Activated effector memory CD4-positive, alpha-beta T cell treated with anti-CD3 and anti-CD28 coated beads, Interleukin-2, amount 50 U/mL, for 16 hours (primary cell): ENCODE data around the gene TMEM258.

Experiments
- DNase-seq: peaks from one replicate; pipeline ENCODE4 v3.0.0-alpha.2; 2020

TMEM258 gene

DNA sequence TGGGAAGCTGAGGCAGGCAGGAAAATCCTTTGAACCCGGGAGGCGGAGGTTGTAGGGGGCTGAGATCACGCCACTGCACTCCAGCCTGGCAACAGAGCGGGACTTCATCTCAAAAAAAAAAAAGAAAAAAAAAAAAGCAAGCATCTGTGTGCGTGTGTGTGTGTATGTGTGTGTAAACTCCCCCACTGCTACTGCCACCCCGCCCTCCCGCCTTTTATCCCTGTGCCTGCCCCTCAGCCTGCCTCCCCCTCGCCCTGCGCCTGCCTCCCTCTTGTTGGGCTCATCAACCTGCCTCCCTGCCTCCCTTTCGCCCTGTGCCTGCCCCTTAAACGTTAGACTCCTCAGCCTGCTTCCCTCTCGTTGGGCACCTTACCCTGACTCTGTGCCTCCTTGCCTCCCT, 18.0 kb downstream of the TMEM258 start:
- no peak for DNase-seq

DNA sequence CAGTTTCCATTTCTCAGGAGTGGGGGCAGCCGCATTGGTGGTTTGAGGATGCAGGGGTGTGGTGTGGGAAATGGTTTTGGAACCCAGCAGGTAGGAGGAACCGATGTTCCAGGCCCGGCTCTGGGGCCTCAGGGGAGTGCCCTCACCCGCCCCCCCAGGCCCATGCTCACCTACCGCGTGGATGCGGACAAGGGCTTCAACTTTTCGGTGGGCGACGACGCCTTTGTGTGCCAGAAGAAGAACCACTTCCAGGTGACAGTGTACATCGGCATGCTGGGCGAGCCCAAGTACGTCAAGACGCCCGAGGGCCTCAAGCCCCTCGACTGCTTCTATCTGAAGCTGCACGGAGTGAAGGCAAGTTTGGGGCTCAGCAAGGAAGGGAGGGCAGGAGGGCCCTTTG, 18.6 kb downstream of the TMEM258 start:
- DNase-seq = no peak

DNA sequence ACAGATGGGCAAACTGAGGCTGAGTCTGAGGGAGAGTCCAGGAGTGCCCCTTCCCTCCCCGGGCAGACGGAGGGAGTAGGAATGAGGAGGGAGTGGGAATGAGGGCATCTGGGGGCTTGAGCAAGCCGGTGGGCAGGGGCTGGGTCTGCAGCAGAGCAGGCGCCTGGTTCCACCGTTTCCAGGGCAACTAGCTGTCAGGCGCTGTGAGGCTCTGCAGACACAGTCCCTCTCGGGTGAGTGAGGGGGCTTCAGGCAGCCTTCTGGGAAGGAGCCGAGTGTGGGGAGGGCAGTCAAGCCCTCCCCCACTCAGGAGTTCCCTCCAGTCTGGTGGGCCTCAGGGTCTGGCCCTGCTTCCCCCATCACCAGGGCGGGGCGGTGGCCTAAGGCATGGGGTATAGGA, 19.0 kb downstream of the TMEM258 start:
- DNase-seq = no peak

DNA sequence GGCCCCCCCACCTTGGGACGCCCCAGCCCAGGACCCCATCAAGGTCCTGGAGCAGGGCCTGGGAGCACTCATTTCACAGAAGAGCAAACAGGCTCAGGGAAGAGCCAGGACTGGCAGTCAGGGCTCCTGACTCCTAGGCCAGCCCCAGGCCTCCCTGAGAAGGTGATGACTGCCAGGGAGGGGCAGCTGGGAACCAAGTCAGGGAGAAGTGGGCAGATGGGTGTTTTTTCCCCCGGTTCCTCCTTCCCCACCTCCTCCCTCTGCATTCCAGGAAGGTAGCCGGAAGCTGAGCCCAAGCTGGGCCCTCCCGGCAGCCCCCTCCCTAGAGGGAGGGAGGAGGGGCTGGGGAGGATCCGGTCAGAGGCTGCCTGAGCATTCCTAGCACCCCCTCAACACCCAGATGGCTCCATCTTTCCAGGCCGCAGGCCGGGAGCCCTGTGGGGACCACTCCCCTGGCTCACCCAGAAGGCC, 20.4 kb downstream of the TMEM258 start:
- DNase-seq = no peak

DNA sequence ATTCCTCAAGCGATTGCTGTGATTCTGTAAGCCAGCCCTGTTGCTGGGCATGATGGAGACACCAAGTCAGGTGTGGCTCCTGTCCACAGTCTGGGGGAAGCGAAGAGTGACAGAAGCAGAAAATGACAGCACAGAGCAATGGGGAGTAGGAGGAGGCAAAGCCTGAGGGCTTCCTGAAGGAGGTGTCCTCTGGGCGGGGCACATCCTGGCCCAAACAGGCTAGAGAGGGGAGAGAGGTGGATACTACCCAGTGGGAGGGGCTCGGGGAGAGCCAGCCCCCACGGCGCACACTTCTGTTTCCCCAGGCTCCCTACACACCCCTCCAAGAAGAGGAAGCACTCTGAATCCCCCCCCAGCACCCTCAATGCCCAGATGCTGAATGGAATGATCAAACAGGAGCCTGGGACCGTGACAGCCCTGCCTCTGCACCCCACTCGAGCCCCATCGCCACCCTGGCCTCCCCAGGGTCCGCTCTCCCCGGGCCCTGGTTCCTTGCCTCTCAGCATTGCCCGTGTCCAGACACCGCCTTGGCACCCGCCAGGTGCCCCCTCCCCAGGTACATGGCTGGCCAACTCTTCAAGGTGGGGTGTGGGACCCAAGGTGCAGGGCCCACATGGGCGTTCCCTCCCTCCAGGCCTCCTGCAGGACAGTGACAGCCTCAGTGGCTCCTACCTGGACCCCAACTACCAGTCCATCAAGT, 21.1 kb downstream of the TMEM258 start:
- no peak for DNase-seq

DNA sequence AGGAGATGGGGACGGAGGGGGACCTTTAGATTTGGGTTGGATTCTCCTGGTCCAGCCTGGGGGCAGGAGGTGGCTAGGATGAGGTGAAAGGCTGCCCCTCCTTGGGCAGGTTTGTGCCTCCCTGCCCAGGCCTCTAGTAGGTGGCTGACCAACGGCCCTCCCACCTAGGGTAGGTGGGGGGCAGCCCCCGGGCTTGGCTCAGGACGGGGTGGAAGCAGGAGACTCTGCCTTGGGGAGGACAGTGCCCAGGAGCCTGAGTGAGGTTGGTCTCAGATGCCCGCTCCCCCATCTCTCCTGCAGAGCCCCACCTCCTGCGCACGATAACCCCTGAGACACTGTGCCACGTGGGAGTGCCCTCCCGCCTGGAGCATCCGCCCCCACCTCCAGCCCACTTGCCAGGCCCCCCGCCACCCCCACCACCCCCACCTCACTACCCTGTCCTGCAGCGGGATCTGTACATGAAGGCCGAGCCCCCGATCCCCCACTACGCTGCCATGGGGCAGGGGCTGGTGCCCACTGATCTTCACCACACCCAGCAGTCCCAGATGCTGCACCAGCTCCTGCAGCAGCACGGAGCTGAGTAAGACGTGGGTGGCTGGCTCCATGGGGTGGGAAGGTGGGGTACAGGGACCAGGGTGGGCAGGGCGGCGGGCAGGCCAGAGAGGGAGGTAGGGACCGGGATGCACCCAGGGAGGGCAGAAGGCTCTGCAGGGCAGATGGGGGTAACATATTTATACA, 22.3 kb downstream of the TMEM258 start:
- DNase-seq = no peak

DNA sequence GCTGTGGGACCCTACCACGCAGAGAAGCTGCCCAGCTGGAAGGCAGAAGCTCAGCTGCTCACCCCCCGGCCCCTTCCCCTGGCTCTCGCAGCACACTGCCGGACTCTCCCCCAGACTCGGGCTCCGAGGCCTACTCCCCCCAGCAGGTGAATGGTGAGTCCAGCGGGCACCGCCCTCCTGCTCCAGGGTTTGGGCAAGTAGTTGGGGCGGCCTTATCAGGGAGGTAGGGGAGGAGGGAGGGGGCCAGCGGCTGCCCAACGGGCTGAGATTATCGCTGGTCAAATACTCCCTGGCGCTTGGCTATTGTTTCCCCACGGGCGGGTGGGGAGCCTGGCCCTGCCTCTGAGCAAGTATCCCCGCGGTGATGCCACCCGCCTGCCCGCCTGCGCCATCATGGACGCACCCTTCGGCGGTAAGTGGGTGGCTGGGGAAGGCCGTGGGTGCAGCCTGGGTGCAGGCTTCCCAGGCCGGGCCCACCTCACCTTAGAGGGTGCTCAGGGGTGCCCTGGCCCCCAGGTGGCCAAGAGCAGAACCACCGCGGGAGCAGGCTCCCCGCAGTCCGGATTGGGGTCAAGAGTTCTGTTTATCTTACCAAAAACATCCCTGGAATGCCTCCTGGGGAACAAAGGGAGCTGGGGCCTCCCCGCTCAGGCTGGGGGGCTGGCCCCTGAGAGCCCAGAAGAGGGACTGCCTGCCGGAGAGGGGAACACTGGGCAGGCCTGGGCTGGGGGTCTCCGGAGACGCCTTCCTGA, 23.1 kb downstream of the TMEM258 start:
- no peak for DNase-seq

DNA sequence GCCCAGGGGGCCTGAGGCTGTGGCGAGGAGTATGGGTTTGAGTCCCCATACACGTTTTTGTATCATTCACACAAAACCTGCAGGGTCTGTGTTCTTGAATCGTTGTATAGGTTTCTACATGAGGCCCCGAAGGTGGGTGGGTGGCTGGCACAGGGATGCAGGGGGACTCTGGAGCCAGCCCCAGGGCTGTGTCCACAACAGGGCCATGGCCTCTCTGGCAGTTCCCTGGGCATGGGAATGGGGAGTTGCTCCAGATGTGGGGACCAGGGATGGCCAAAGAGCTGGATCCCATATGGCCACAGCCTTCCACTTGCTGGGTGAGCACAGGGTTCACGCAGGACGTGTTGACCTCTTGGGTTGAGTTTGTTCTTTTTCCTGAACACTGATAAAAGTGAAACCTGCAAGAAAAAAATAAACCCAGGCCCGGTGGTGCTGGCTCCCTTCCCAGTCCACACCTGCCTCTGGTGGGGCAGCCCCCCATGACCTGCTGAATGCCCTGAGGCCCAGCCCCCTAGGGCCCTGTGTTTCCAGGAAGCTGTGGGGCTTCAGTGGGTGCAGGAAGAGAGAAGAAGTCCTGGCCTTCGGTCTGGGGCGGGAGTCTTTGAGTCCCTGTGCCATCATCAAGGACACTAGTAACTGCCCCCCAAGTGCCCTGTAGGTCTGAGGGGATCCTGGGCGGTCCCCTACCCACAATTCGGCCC, 23.9 kb downstream of the TMEM258 start:
- no peak for DNase-seq

DNA sequence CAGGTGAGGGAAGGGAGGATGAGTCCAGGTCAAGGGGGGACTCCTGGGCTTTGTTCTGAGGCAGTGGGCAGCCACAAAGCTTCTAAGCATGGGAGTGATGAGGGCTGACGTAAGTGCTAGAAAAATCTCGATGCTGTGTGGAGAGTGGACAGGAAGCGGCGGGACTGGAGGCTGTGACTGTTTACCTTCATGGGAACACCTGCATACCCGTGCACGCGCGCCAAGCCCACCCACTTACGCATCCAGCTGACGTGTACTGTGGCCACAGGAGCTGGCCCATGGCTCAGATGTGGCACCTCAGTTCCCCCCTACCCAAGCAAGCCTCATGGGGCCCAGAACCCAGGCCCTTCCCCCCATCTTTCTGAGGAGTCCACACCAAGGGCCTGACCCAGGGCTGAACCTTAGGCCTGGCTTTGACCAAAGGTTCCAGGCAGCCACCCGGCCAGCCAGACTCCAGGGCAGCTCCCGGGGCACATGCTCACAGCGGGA, 26.0 kb downstream of the TMEM258 start:
- DNase-seq = no peak

DNA sequence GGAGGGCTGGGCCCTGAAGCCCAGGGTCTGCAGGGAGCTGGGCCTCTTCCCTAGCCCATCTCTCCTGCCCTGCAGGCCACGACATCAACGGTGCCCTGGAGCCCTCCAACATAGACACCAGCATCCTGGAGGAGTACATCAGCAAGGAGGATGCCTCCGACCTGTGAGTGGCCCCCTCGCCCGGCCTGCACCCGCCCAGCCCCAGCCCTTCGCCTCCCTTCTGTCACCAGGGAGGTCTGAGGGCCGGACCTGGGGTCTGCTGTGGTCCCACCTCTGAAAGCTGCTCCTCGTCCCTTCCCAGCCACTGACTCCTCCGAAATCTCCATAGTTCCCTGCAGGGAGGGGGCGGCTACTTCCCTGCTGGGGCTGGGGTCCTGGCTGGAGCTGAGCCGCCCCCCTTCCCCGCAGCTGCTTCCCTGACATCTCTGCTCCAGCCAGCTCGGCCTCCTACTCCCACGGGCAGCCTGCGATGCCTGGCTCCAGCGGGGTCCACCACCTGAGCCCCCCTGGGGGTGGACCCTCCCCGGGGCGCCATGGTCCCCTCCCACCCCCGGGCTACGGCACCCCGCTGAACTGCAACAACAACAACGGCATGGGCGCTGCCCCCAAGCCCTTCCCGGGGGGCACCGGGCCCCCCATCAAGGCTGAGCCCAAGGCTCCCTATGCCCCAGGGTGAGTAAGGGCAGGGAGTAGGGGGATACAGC, 26.7 kb downstream of the TMEM258 start:
- DNase-seq = no peak

DNA sequence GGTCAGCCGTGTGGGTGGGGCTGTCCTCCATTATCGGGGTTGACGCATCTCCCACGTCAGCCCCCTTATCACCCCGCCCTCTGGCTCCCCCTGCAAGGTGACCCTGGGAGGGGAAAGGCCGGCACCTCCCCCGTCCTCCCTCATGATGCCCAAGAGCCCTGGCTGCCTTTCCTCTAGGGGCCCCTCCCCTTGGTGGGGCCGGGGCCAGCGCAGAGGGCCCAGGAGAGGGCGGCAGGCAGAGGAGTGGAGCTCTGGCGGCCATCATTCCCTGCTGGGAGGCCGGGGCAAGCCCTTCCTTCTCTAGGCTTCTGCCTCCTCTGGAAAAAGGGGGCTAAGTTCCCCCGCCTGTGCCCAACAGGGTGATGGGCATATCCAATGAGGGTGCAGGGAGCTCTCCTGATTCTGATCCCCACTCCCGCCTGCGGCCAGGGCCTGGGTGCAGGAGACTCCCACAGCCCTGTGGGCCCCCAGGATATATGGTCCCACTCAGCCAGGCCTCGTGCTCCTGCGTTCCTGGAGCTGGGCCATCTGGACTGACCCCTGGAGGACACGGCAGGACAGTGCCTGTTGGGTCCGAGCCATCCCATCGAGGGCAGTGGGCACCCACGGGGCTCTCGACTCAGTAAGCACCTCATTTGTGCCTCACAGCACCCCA, 27.7 kb downstream of the TMEM258 start:
- no peak for DNase-seq

DNA sequence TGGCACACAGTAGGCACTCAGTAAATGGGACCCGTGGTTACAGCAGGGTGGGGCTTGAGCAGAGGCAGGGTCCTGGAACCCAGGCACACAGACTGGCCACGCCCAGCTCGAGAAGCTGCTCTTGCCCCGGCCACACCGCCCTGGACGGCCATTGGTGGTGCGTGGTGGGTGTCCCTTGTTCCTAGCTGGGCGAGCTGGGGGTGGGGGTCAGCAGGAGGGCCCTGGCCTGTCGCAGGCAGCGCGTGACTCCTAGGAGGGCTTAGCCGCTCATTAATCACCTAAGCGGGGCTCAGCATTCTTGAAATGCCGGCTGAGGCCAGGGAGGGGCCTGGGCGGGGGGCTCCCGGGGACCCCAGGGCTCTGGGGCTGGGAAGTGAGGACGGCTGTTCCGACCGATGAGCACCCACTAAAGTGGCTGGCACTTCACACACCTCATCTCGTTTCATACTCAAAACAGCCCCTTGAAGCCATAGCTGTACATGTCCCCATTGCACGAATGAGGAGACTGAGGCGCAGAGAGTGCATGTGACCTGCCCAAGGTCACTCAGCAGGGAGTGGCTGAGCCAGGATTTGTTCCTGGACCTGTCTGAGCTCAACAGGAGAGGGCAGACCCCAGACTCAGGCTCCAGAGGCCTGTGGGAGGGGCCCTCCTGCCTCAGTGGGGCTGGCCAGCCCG, 28.3 kb downstream of the TMEM258 start:
- DNase-seq = no peak

DNA sequence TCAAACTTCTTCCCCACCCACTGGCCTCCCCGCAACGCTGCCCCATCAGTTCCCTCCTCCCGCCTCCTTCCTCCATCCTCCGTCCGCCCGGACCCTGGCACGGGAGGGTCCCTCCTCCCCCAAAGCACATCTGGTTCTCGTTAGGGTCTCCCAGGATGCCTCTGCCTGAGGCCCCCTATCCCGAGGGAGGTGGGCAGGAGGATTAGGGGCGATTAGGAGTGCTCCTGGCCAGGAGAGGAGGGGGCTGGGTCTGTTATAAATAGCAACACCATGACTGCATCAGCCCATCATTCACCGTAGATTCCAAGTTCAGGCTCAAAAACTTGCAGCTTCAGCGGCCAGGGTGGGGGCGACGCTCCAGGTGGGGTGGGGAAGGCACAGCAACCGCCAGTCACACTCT, 29.6 kb downstream of the TMEM258 start:
- DNase-seq = no peak

DNA sequence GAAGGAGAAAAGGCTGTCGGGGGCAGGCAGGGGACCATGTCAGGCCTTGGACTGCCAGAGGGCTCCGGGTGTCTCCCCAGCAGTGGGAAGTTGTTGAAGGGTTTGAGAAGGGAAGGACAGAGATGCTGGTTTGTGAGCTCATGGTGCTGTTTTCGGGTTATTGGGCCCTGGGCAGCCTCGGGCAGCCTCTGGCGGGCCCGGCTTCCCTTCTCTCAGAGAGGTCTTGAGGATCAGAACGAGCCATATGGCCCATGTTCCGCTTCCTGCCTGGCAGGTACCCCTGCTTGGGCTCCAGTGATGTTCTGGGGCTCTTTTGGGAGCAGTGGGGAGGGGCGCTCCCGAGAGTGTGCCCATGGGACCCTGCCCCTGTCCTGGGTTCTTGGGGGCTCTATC, 30.2 kb downstream of the TMEM258 start:
- DNase-seq = no peak

DNA sequence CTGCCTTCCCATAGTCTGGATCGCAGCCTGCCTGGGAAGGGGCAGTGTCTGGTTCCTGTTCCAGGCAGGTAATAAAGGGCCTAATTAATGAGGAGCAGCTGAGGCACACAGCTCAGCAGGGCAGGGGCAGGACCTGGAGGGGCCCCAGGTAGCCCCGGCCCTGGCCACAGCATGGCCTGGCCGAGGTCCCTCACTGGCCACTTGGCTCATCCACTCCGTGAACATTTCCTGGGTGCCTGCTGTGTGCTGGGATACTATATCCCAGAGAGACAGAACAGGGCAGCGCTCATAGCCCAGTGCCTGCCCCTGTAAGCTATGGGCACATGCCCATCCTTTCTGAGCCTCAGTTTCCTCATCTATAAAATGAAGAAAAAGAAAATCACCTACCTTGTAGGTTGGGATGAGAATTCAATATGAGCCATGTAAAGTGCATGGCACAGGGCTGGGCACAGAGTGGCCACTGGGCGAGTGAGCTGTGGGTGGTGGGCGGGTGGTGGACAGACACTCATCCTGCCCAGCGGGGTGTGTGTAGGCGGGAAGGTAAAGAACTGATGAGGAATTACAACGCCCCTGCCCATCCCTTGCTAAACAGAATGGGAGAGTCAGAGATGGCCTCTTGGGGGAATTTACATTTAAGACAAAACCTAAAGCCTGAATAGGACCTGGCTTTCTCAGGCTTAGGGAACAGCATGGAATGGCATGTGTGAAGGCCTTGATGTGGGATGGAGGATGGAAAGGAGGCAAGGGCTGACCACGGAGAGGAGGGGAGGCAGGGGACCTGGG, 30.8 kb downstream of the TMEM258 start:
- no peak for DNase-seq

DNA sequence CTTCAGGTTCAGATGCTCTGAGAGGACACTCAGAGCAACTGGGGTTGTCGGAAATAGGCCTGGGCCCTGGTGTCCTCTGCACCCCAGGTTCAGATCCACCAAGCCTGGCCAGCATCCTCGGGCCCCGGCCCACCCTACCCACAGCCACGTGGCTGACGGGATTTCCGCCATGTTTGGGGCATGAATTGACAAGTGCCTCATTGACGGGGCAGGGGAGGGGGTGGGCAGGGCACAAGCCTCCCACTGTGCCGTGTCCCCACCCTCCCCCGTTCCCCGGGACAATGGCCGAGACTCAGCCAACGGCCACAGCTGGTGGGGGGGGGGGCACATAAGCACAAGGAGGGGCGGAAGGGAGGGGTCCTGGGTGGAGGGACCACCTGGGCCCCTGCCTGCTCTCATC, 31.5 kb downstream of the TMEM258 start:
- DNase-seq = no peak

DNA sequence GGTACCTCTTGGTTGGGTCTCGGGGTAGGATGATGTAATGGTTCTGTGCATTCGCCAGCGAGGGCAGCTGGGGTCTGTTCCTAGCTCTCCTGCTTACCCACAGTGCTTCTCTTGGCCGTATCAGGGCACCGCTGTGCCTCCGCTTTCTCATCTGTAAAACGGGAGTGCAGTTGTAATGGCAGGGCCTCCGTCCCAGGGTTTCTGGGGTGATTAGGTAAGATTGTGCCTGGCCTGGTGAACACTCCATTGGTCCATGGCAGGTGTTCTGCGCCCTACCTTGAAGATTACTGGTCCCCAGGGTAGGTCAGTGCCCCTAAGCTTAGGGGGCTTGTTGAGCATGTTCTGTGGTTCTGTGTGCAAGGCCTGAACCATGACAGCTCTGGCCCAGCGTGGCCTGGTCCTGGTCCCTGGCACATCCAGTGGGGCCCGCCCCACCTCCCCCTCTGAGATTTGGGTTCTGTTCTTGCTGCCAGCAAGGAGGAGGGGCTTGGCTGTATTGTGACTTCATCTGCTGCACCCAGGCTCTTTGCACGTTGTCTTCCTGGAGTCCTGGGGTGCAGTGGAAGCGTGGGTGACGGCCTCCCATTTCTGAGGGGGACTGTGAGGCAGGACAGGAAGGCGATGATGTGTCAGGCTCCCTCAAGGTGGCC, 35.1 kb downstream of the TMEM258 start:
- no peak for DNase-seq

DNA sequence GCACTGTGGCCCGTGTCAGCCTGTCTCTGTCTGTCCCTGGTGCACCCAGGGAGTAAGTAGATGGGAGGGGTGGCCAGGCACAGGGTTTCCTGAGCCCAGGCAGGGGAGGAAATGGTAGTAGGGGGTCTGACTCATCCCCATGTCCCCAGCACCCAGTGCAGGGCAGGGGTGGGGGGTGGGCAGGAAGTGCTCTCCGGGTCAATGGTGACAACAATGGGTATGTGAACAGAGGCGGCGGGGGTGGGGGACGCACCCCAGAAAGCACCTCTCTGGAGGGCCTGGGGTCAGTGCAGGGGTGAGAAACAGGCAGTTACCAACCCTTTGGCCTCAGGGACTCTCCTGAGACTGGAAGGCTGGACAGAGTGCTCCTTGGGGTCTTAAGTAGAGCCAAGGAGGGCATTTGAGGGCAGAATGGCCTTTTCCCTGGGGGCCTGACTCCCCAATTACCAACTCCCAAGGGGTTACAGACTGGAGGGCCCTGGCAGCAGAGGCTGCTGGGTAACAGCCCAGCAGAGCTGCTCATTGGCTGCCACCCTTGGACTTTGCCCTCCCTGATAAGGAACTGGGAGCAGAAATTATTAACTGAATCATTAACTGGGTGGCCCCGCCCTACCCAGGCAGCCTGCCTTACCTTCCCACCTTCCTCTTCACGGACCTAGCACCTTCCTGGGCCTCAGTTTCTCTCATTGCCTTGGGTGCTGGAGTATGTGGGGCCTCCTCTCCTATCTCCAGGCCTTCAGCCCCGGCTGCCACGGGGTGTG, 35.8 kb downstream of the TMEM258 start:
- DNase-seq = no peak

DNA sequence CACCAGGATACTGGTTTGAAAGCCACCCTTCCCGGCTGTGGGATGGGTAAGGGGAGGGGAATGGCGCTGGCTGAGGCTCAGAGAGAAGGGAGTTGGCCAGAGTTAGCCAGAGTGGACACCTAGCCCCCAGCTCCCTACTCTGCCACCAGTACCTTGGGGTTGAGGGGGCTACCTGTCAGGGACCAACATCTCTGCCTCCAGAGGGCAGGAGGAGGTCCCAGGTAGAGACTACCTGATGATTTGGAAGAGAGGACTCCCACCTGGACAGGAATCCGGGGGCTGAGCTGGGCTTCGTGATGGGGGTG, 36.3 kb downstream of the TMEM258 start:
- DNase-seq = no peak
